ENCODE data around the gene GTF2F2.

GTF2F2 gene

DNA sequence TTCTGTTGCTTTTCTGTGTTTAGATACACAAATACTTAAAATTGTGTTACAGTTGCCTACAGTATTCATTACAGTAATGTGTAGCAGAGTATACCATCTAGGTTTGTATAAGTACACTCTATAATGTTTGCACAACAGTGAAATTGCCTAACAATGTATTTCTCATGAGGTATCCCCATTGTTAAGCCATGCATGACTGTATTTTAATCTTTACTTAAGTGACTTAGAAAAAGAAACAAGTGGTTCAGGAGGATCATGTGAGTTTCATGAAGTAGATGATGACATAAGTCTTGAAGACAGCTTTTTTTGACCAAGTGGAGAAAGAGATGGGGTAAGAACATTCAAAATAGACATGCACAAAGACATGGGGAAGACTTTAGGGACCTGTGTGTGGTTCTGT lies 88.9 kb downstream of the GTF2F2 start:
- Histone ChIP-seq H3K79me2 (ENCODE audit: insufficient read depth, low read length) (0 out of 2 replicates have a peak, but pooled peaks cover 2% of the 10 kb centered on the region), H3K9ac (ENCODE audit: low read length) (no peak overlapping the region), H3K9me2 (ENCODE audit: low read depth, low read length) (no peaks in the 10 kb centered on the region), H2AFZ (ENCODE audit: low read length) (no peak overlapping the region), H3K4me1 (ENCODE audit: insufficient read depth, low read length, severe bottlenecking) (no peaks in the 10 kb centered on the region), H3F3A (ENCODE audit: insufficient read depth, low read length) (no peaks in the 10 kb centered on the region), H4K20me1 (ENCODE audit: insufficient read depth, low read length) (no peaks in the 10 kb centered on the region), H3K36me3 (ENCODE audit: insufficient read depth, low read length) (peaks cover 18% of the 10 kb centered on the region; the same call in 1 of the 2 replicates), H3K4me2 (ENCODE audit: low read length) (no peak overlapping the region), H3K4me3 (ENCODE audit: low read depth, low read length, poor library complexity, severe bottlenecking) (no peak overlapping the region), H3K27ac (ENCODE audit: low read depth, low read length, poor library complexity, severe bottlenecking) (no peak overlapping the region), H3K27me3 (ENCODE audit: insufficient read depth, low read length) (no peaks in the 10 kb centered on the region), H3K9me3 (ENCODE audit: low read length) (no peaks in the 10 kb centered on the region)
- TF ChIP-seq EZH2 (IDR thresholded peaks at IDR 0.05; ENCODE audit: borderline replicate concordance, low read length): no peak
- TF ChIP-seq, protein P1, sequence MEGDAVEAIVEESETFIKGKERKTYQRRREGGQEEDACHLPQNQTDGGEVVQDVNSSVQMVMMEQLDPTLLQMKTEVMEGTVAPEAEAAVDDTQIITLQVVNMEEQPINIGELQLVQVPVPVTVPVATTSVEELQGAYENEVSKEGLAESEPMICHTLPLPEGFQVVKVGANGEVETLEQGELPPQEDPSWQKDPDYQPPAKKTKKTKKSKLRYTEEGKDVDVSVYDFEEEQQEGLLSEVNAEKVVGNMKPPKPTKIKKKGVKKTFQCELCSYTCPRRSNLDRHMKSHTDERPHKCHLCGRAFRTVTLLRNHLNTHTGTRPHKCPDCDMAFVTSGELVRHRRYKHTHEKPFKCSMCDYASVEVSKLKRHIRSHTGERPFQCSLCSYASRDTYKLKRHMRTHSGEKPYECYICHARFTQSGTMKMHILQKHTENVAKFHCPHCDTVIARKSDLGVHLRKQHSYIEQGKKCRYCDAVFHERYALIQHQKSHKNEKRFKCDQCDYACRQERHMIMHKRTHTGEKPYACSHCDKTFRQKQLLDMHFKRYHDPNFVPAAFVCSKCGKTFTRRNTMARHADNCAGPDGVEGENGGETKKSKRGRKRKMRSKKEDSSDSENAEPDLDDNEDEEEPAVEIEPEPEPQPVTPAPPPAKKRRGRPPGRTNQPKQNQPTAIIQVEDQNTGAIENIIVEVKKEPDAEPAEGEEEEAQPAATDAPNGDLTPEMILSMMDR (IDR thresholded peaks at IDR 0.05; ENCODE audit: low read length): no peak

DNA sequence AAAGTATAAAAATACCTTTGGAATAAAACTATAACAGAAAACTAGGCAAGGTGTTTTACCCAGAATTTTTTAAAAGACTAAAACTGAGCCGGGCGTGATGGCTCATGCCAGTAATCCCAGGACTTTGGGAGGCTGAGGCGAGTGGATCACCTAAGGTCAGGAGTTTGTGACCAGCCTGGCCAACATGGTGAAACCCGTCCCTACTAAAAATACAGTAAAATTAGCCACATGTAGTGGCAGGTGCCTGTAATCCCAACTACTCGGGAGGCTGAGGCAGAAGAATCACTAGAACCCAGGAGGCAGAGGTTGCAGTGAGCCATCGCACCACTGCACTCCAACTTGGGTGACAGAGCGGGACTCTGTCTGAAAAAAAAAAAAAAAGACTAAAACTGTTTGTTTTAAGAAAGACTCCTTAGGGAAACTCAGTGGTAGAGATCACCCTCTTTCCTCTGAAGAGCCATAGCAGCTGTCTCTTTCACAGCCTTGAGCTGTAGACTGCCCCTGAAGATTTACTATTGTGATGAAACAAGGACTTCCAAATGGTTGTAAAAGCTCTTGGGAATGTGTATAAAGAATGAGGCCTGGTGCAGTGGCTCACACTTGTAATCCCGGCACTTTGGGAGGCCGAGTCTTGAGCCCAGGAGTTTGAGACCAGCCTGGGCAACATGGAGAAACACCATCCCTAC lies 95.2 kb downstream of the GTF2F2 start:
- Histone ChIP-seq H3K9me2 (ENCODE audit: low read depth, low read length) (no peaks in the 10 kb centered on the region), H3F3A (ENCODE audit: insufficient read depth, low read length) (no peaks in the 10 kb centered on the region), H2AFZ (ENCODE audit: low read length) (no peak overlapping the region), H3K36me3 (ENCODE audit: insufficient read depth, low read length) (peaks cover under 1% of the 10 kb centered on the region; the same call in 1 of the 2 replicates), H4K20me1 (ENCODE audit: insufficient read depth, low read length) (no peaks in the 10 kb centered on the region), H3K9me3 (ENCODE audit: low read length) (no peaks in the 10 kb centered on the region), H3K4me2 (ENCODE audit: low read length) (no peak overlapping the region), H3K4me1 (ENCODE audit: insufficient read depth, low read length, severe bottlenecking) (no peaks in the 10 kb centered on the region), H3K27me3 (ENCODE audit: insufficient read depth, low read length) (no peaks in the 10 kb centered on the region), H3K79me2 (ENCODE audit: insufficient read depth, low read length) (no peaks in the 10 kb centered on the region), H3K4me3 (ENCODE audit: low read depth, low read length, poor library complexity, severe bottlenecking) (no peak overlapping the region), H3K27ac (ENCODE audit: low read depth, low read length, poor library complexity, severe bottlenecking) (no peak overlapping the region), H3K9ac (ENCODE audit: low read length) (no peak overlapping the region)
- no peak for TF ChIP-seq EZH2 (IDR thresholded peaks at IDR 0.05; ENCODE audit: borderline replicate concordance, low read length)
- TF ChIP-seq, protein P1 (IDR thresholded peaks at IDR 0.05; ENCODE audit: low read length): no peak

DNA sequence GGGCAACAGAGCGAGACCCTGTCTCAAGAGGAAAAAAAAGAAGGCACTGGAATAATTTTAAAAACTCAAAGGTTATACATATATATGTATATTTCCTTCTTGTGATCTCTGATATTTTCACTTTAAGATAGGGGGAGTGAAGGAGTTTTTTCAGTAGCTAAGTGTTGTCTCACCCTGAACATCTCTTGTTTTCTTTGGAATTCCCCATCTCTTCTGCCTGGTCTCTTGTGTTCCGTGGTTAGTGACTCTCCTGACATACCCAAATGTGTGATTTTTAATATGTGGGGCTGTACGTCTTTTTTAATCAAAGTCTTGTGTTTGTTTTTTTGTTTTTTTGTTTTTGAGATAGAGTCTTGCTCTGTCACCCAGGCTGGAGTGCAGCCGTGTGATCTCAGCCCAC lies 95.9 kb downstream of the GTF2F2 start:
- Histone ChIP-seq H3K9me2 (ENCODE audit: low read depth, low read length) (no peaks in the 10 kb centered on the region), H3K9me3 (ENCODE audit: low read length) (no peaks in the 10 kb centered on the region), H3K4me3 (ENCODE audit: low read depth, low read length, poor library complexity, severe bottlenecking) (no peak overlapping the region), H3K79me2 (ENCODE audit: insufficient read depth, low read length) (no peaks in the 10 kb centered on the region), H3K27me3 (ENCODE audit: insufficient read depth, low read length) (no peaks in the 10 kb centered on the region), H2AFZ (ENCODE audit: low read length) (no peak overlapping the region), H3K36me3 (ENCODE audit: insufficient read depth, low read length) (no peaks in the 10 kb centered on the region), H3K4me2 (ENCODE audit: low read length) (no peak overlapping the region), H3K27ac (ENCODE audit: low read depth, low read length, poor library complexity, severe bottlenecking) (no peak overlapping the region), H3K4me1 (ENCODE audit: insufficient read depth, low read length, severe bottlenecking) (no peaks in the 10 kb centered on the region), H3F3A (ENCODE audit: insufficient read depth, low read length) (no peaks in the 10 kb centered on the region), H3K9ac (ENCODE audit: low read length) (no peak overlapping the region), H4K20me1 (ENCODE audit: insufficient read depth, low read length) (no peaks in the 10 kb centered on the region)
- TF ChIP-seq EZH2 (IDR thresholded peaks at IDR 0.05; ENCODE audit: borderline replicate concordance, low read length): no peak
- TF ChIP-seq, protein P1 (IDR thresholded peaks at IDR 0.05; ENCODE audit: low read length): no peak

All from OCI-LY1 (cell line).